Vagina (tissue), 2 donors: ENCODE results near the gene GID8.

Source experiments
- POLR2A ChIP-seq, 2 donors: fragments of 450-650 bp; IDR thresholded peaks; one replicate each; pipeline ENCODE4 v1.6.1; 2017; ENCODE audit warnings: antibody characterized with exemption in 2 of 2, mild to moderate bottlenecking in 2 of 2, moderate library complexity in 2 of 2
- POLR2AphosphoS5 ChIP-seq, 2 donors: sonication (generic); formaldehyde crosslinking; IDR thresholded peaks; one replicate each; pipeline ENCODE4 v1.9.0; 2017; ENCODE audit warnings: antibody characterized with exemption in 2 of 2, mild to moderate bottlenecking in 2 of 2, low read depth in 1 of 2; ENCODE audit not compliant: insufficient read depth in 1 of 2
- TF ChIP-seq, protein P1 (sequence below), 3 experiments: fragments of 450-650 bp in 2 of 3; fragments of 200-600 bp in 1 of 3; sonication (generic) in 1 of 3; IDR thresholded peaks; one replicate each; pipeline ENCODE4 v1.5.1; 2017 to 2019; ENCODE audit warnings: antibody characterized with exemption in 3 of 3, mild to moderate bottlenecking in 2 of 3, moderate library complexity in 2 of 3

DNA sequence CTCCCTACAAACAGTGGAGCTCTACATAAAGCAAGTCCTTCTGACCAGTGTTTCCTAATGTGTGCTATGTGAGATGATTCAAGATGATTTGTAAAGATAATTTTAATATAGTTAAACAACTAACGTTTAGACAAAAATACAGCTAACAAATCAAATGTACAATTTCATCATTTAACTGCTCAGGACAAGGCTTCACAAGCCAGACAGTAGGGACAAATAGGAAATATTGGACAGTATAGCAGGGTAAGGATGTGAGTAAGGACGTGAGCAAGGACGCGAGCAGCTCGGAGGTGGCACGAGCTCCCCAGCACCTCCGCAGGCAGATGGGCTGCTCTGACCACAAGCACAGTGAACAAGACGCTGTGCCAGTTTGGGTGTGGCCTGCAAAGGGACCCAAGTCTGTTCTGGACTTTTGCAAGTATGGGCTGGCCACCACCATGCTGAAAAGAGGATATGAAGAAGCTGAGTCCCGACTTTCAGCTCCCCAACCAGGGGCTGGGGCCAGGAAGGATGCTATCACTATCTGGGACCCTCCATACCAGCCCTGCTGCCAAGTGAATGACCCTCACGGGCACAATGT lies 26.2 kb upstream of the GID8 start:
- TF ChIP-seq, protein P1, sequence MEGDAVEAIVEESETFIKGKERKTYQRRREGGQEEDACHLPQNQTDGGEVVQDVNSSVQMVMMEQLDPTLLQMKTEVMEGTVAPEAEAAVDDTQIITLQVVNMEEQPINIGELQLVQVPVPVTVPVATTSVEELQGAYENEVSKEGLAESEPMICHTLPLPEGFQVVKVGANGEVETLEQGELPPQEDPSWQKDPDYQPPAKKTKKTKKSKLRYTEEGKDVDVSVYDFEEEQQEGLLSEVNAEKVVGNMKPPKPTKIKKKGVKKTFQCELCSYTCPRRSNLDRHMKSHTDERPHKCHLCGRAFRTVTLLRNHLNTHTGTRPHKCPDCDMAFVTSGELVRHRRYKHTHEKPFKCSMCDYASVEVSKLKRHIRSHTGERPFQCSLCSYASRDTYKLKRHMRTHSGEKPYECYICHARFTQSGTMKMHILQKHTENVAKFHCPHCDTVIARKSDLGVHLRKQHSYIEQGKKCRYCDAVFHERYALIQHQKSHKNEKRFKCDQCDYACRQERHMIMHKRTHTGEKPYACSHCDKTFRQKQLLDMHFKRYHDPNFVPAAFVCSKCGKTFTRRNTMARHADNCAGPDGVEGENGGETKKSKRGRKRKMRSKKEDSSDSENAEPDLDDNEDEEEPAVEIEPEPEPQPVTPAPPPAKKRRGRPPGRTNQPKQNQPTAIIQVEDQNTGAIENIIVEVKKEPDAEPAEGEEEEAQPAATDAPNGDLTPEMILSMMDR (IDR thresholded peaks at IDR 0.05): no peak
- no peak for TF ChIP-seq POLR2AphosphoS5 (IDR thresholded peaks at IDR 0.05; ENCODE audit: insufficient read depth in 1 of 2, low read depth in 1 of 2)
- TF ChIP-seq POLR2A (IDR thresholded peaks at IDR 0.05): no peak
